ENCODE data around the gene TEAD2. TPM values are rescaled to one million over a fixed set of nuclear protein-coding genes. Genes with fewer than 3 reads are reported as not detected.

Gene TEAD2
- 10 to 100 TPM; 31.4 to 40.0 TPM for total RNA-seq
- 10 to 100 TPM; 21.9 to 31.5 TPM for polyA plus RNA-seq
- long read RNA-seq, donor 1, partial matches to known transcripts = 81 of 84 reads
- long read RNA-seq, donor 1, other reads (novel, unspliced or antisense) = 0 of 84 reads
- long read RNA-seq, donor 2, partial matches to known transcripts = 18 of 21 reads
- long read RNA-seq, donor 2, other reads (novel, unspliced or antisense) = 0 of 21 reads
- long read RNA-seq, donor 3, partial matches to known transcripts = 30 of 36 reads
- long read RNA-seq, donor 3, other reads (novel, unspliced or antisense) = 0 of 36 reads
- long read RNA-seq, donor 4, partial matches to known transcripts = 33 of 37 reads
- long read RNA-seq, donor 4, other reads (novel, unspliced or antisense) = 0 of 37 reads
- long read RNA-seq, donor 5, transcript TEAD2-202 (11 exons, 2,440 nt) = minor isoform, 7 of 107 reads
- long read RNA-seq, donor 5, transcript TEAD2-201 (12 exons, 2,164 nt) = major isoform, 9 of 107 reads
- long read RNA-seq, donor 5, partial matches to known transcripts = 90 of 107 reads
- long read RNA-seq, donor 5, other reads (novel, unspliced or antisense) = 0 of 107 reads

DNA sequence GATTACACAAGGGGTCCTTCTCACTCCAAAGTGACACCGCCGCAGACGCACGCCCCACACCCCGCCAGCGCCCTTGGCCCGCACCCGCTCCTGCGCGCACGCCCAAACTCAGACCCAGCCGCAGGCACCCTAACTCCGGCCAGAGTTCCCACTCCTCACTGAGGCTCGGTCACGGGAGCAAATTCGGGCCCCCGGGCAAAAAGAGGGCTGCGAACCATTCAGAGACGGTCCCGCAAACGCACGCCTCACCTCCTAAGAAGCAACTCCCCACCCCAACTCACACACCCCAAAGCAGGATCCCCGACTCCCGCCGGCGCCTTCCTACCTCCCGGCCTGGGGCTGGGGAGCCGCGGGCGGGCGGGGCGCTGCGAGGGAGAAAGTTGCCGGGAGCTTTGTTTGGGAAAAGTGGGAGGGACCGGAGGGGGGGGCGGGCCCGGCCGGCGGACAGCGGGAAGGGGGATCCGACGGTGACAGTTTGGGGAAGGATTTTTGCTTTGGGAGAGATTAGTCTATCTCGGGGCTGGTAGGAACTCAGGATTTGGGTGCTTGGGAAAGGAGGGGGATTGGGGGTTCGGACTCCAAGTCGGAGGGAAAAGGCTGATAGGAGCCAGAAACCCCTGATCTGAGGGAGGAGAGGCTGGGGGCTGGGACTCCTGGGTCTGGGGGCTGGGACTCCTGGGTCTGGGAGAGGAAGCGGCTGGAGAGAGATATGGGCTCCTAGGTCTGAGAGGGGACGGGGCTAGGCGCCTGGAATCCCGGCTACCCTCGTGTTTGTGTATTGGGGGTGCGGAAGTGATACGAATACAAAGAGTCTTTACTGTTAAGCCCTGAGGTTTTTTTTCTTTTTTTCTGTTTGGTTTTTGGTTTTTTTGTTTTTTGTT, at the start of gene TEAD2:
TSS of gene TEAD2 (minus strand) at position 369 of the 881 bp plus-strand sequence. CDS start 2,341 bp downstream, outside the sequence.
- Histone ChIP-seq H3K27me3 (ENCODE audit: control insufficient read depth in 3 of 3, insufficient read depth in 3 of 3, low read length in 2 of 3) (no peaks in the 10 kb centered on the region), H3K9me3 (ENCODE audit: control insufficient read depth in 4 of 4, insufficient read depth in 3 of 4, low read length in 3 of 4) (no peaks in the 10 kb centered on the region), H3K27ac (ENCODE audit: low read depth in 1 of 2, low read length in 1 of 2) (peak within 1 kb of the TSS; percentile 90 to 98), H3K4me3 (peak within 1 kb of the TSS; percentile 59), H3K36me3 (ENCODE audit: control insufficient read depth in 4 of 4, insufficient read depth in 4 of 4, low read length in 4 of 4) (peaks cover 0 to 16% (median 6%) of the 10 kb centered on the region in 4 donors), H3K9ac (ENCODE audit: insufficient read depth in 1 of 2, low read length in 2 of 2) (peak within 1 kb of the TSS; percentile 98 to 99), H3K4me1 (ENCODE audit: control insufficient read depth in 5 of 5, insufficient read depth in 5 of 5, low read length in 5 of 5) (peaks cover 0 to 19% (median 5%) of the 10 kb centered on the region in 5 donors)
- TF ChIP-seq CTCF (IDR thresholded peaks at IDR 0.05; ENCODE audit: control extremely low read depth, extremely low read depth) = no peak
- ATAC-seq (ENCODE audit: insufficient read depth, low FRiP score) (no peak), DNase-seq (peak; percentile 90 to 91 (median 91))
- 0 to 1% methylated on average over 51 to 52 of the region's 52 CpGs for WGBS, 2 donors

- 78 to 85% methylated on average over 3 of the region's 3 CpGs for WGBS, 2 donors
- H3K36me3 ChIP-seq (ENCODE audit: control insufficient read depth in 4 of 4, insufficient read depth in 4 of 4, low read length in 4 of 4) = no peaks in the 10 kb centered on the region
- no peak for TF ChIP-seq CTCF (IDR thresholded peaks at IDR 0.05; ENCODE audit: control extremely low read depth, extremely low read depth)
- DNase-seq (no peak), ATAC-seq (ENCODE audit: insufficient read depth, low FRiP score) (no peak)
- no peak overlapping the region for H3K9ac ChIP-seq (ENCODE audit: insufficient read depth in 1 of 2, low read length in 2 of 2)
- H3K4me1 ChIP-seq (ENCODE audit: control insufficient read depth in 5 of 5, insufficient read depth in 5 of 5, low read length in 5 of 5) = peaks cover 0 to 8% (median 0%) of the 10 kb centered on the region in 5 donors
- H3K4me3 ChIP-seq = no peak overlapping the region
- no peak overlapping the region for H3K27ac ChIP-seq (ENCODE audit: low read depth in 1 of 2, low read length in 1 of 2)
- peaks cover 0 to 1% (median 0%) of the 10 kb centered on the region in 3 donors for H3K27me3 ChIP-seq (ENCODE audit: control insufficient read depth in 3 of 3, insufficient read depth in 3 of 3, low read length in 2 of 3)
- H3K9me3 ChIP-seq (ENCODE audit: control insufficient read depth in 4 of 4, insufficient read depth in 3 of 4, low read length in 3 of 4) = no peaks in the 10 kb centered on the region
Observed at GRCh38 chr19:49411681-49412326, 49.6 kb upstream of the TEAD2 start.

GRCh38 chr19:49409441-49410029, 47.3 kb upstream of the TEAD2 start:
- Histone ChIP-seq H3K9ac (ENCODE audit: insufficient read depth in 1 of 2, low read length in 2 of 2) (no peak overlapping the region), H3K4me3 (no peak overlapping the region), H3K36me3 (ENCODE audit: control insufficient read depth in 4 of 4, insufficient read depth in 4 of 4, low read length in 4 of 4) (no peaks in the 10 kb centered on the region), H3K27me3 (ENCODE audit: control insufficient read depth in 3 of 3, insufficient read depth in 3 of 3, low read length in 2 of 3) (no peaks in the 10 kb centered on the region), H3K4me1 (ENCODE audit: control insufficient read depth in 5 of 5, insufficient read depth in 5 of 5, low read length in 5 of 5) (peaks cover 0 to 8% (median 0%) of the 10 kb centered on the region in 5 donors), H3K27ac (ENCODE audit: low read depth in 1 of 2, low read length in 1 of 2) (no peak overlapping the region), H3K9me3 (ENCODE audit: control insufficient read depth in 4 of 4, insufficient read depth in 3 of 4, low read length in 3 of 4) (no peaks in the 10 kb centered on the region)
- TF ChIP-seq CTCF (IDR thresholded peaks at IDR 0.05; ENCODE audit: control extremely low read depth, extremely low read depth) = no peak
- ATAC-seq (ENCODE audit: insufficient read depth, low FRiP score) (no peak), DNase-seq (no peak)
- WGBS, 2 donors = 62 to 67% methylated on average over 5 of the region's 5 CpGs
